ENCODE results near the gene PCDHA3.
"Not testable (repeated sequence)": the region's sequence is repeated elsewhere in the genome, so short reads cannot be mapped to it uniquely, and the experiment has no call there.

Gene PCDHA3

GRCh38 chr5:140808889-140809291 lies 8.0 kb downstream of the PCDHA3 start:
- H3K27me3 ChIP-seq (replicated peaks) = no peaks in the 10 kb centered on the region
- no peak overlapping the region for H3K4me3 ChIP-seq (ENCODE audit: low read depth, low read length)
- TF ChIP-seq CTCF (IDR thresholded peaks at IDR 0.05; ENCODE audit: low read depth, low read length, missing control alignments) = no peak
- in situ Hi-C loops (cut with HindIII; ENCODE audit: low pct_ligation_motif_present, low sequenced_read_pairs) = no loop called here
- H3K27ac ChIP-seq = no peak overlapping the region
- DNase-seq = no peak
- H3K36me3 ChIP-seq (replicated peaks) = no peaks in the 10 kb centered on the region

GRCh38 chr5:140821375-140822280 lies 20.8 kb downstream of the PCDHA3 start, which contains the start of gene PCDHA5:
Gene PCDHA5 (plus strand): TSS chr5:140821613.
- no peaks in the 10 kb centered on the region for H3K36me3 ChIP-seq (replicated peaks)
- DNase-seq = peak; percentile 22
- in situ Hi-C loops (cut with HindIII; ENCODE audit: low pct_ligation_motif_present, low sequenced_read_pairs) = no loop called here
- peak; percentile 66 for TF ChIP-seq CTCF (IDR thresholded peaks at IDR 0.05; ENCODE audit: low read depth, low read length, missing control alignments)
- no peak within 1 kb of the TSS for H3K4me3 ChIP-seq (ENCODE audit: low read depth, low read length)
- H3K27ac ChIP-seq = no peak within 1 kb of the TSS
- no peaks in the 10 kb centered on the region for H3K27me3 ChIP-seq (replicated peaks)

GRCh38 chr5:140822281-140822629 lies 21.4 kb downstream of the PCDHA3 start:
- TF ChIP-seq CTCF (IDR thresholded peaks at IDR 0.05; ENCODE audit: low read depth, low read length, missing control alignments) = no peak
- Histone ChIP-seq H3K4me3 (ENCODE audit: low read depth, low read length) (no peak overlapping the region), H3K27ac (no peak overlapping the region), H3K36me3 (replicated peaks) (no peaks in the 10 kb centered on the region), H3K27me3 (replicated peaks) (no peaks in the 10 kb centered on the region)
- no peak for DNase-seq
- in situ Hi-C loops (cut with HindIII; ENCODE audit: low pct_ligation_motif_present, low sequenced_read_pairs) = no loop called here

GRCh38 chr5:140822969-140823368 lies 22.1 kb downstream of the PCDHA3 start:
- in situ Hi-C loops (cut with HindIII; ENCODE audit: low pct_ligation_motif_present, low sequenced_read_pairs); DNase-seq; H3K27ac ChIP-seq; H3K36me3 ChIP-seq (replicated peaks); H3K4me3 ChIP-seq (ENCODE audit: low read depth, low read length); H3K27me3 ChIP-seq (replicated peaks): not testable (repeated sequence)

GRCh38 chr5:140823475-140823874 lies 22.6 kb downstream of the PCDHA3 start:
- Histone ChIP-seq H3K27ac (no peak overlapping the region), H3K4me3 (ENCODE audit: low read depth, low read length) (no peak overlapping the region), H3K36me3 (replicated peaks) (no peaks in the 10 kb centered on the region), H3K27me3 (replicated peaks) (no peaks in the 10 kb centered on the region)
- in situ Hi-C loops (cut with HindIII; ENCODE audit: low pct_ligation_motif_present, low sequenced_read_pairs) = no loop called here
- no peak for TF ChIP-seq CTCF (IDR thresholded peaks at IDR 0.05; ENCODE audit: low read depth, low read length, missing control alignments)
- DNase-seq = no peak

GRCh38 chr5:140827704-140828361 lies 27.0 kb downstream of the PCDHA3 start, which contains the start of gene PCDHA6:
Gene PCDHA6 (plus strand): TSS chr5:140827960. CDS start chr5:140828092, 132 bp downstream.
- no peak for DNase-seq
- in situ Hi-C loops (cut with HindIII; ENCODE audit: low pct_ligation_motif_present, low sequenced_read_pairs) = no loop called here
- no peaks in the 10 kb centered on the region for H3K27me3 ChIP-seq (replicated peaks)
- H3K36me3 ChIP-seq (replicated peaks) = no peaks in the 10 kb centered on the region
- TF ChIP-seq CTCF (IDR thresholded peaks at IDR 0.05; ENCODE audit: low read depth, low read length, missing control alignments) = no peak
- no peak within 1 kb of the TSS for H3K27ac ChIP-seq
- H3K4me3 ChIP-seq (ENCODE audit: low read depth, low read length) = no peak within 1 kb of the TSS
